H1 (cell line): ENCODE results near the gene FBN1. TPM values are rescaled to one million over a fixed set of nuclear protein-coding genes. Genes with fewer than 3 reads are reported as not detected.

Experiments used
- CTCF ChIA-PET: fragments of 300-600 bp; sonication (Branson Sonifier 250); formaldehyde crosslinking; loops from one replicate; lab custom pipeline; 2021; ENCODE audit not compliant: partially characterized antibody; lab: Charles Lee
- POLR2A ChIA-PET: fragments of 300-600 bp; sonication (Branson Sonifier 250); formaldehyde crosslinking; loops from one replicate; lab custom pipeline; 2021; ENCODE audit warnings: inconsistent platforms; ENCODE audit not compliant: partially characterized antibody; lab: Charles Lee
- DNase-seq, 2 experiments: peaks; one replicate each; pipeline versions ENCODE4 v3.0.0 to v3.0.0-alpha.2; 2010 to 2022; ENCODE audit warnings: low spot score in 2 of 2, low read depth in 1 of 2, mixed read lengths in 1 of 2
- FAIRE-seq: peaks from 2 replicates; lab custom pipeline; 2011; peaks lifted over from hg19 to GRCh38; lab: Jason Lieb, UNC
- H2AFZ ChIP-seq: 2 replicates; pipeline ENCODE4 v1.8.1; 2012; ENCODE audit warnings: low read length, inconsistent platforms
- H2AK5ac ChIP-seq: 2 replicates; pipeline ENCODE4 v1.6.1; 2013; ENCODE audit warnings: low read depth, low read length
- H2BK120ac ChIP-seq: replicated peaks from 2 replicates; pipeline ENCODE3; 2013; ENCODE audit warnings: low read depth, low read length, inconsistent platforms
- H2BK12ac ChIP-seq: 2 replicates; pipeline ENCODE4 v1.6.1; 2013; ENCODE audit warnings: low read depth, low read length
- H2BK15ac ChIP-seq: 2 replicates; pipeline ENCODE4 v1.6.1; 2013; ENCODE audit warnings: low read length
- H2BK20ac ChIP-seq: 2 replicates; pipeline ENCODE4 v1.6.1; 2013; ENCODE audit warnings: low read length
- H2BK5ac ChIP-seq: 2 replicates; pipeline ENCODE4 v1.6.1; 2013; ENCODE audit warnings: low read depth, low read length
- H3K14ac ChIP-seq: 2 replicates; pipeline ENCODE4 v1.6.1; 2013; ENCODE audit warnings: inconsistent platforms; ENCODE audit not compliant: insufficient read length
- H3K18ac ChIP-seq: 2 replicates; pipeline ENCODE4 v1.6.1; 2013; ENCODE audit warnings: low read length; ENCODE audit errors: extremely low read depth
- H3K23ac ChIP-seq: 2 replicates; pipeline ENCODE4 v1.6.1; 2013; ENCODE audit warnings: inconsistent platforms; ENCODE audit not compliant: insufficient read length
- H3K23me2 ChIP-seq: 2 replicates; pipeline ENCODE4 v1.6.1; 2013; ENCODE audit warnings: low read depth, low read length
- H3K27ac ChIP-seq: 2 replicates; pipeline ENCODE4 v1.6.1; 2011; ENCODE audit warnings: low read depth, low read length, inconsistent platforms
- H3K27me3 ChIP-seq, 4 experiments: replicated peaks in 1 of 4; 1 replicate in 1 of 4; 2 replicates in 3 of 4; pipeline versions ENCODE4 v1.6.1 to v1.8.1; 2011 to 2013; ENCODE audit warnings: low read length in 3 of 4, mild to moderate bottlenecking in 3 of 4, inconsistent platforms in 2 of 4, mixed read lengths in 2 of 4, moderate library complexity in 1 of 4; ENCODE audit not compliant: control insufficient read depth in 3 of 4, insufficient read depth in 3 of 4; ENCODE audit errors: extremely low read depth in 1 of 4
- H3K36me3 ChIP-seq, 4 experiments: 2 replicates each; pipeline versions ENCODE4 v1.6.1 to v1.8.1; 2011 to 2013; ENCODE audit warnings: mild to moderate bottlenecking in 4 of 4, low read length in 3 of 4, moderate library complexity in 2 of 4, control low read depth in 1 of 4, inconsistent platforms in 1 of 4; ENCODE audit not compliant: insufficient read depth in 4 of 4, control insufficient read depth in 2 of 4
- H3K4ac ChIP-seq: replicated peaks from 2 replicates; pipeline ENCODE3; 2013; ENCODE audit warnings: low read length, low read depth, mixed read lengths, inconsistent platforms; ENCODE audit not compliant: insufficient read length
- H3K4me1 ChIP-seq, 4 experiments: replicated peaks in 1 of 4; 1 replicate in 1 of 4; 2 replicates in 3 of 4; pipeline versions ENCODE4 v1.6.1 to v1.8.1; 2011 to 2013; ENCODE audit warnings: low read length in 3 of 4, inconsistent platforms in 2 of 4, mixed read lengths in 1 of 4; ENCODE audit not compliant: insufficient read depth in 4 of 4, control insufficient read depth in 3 of 4
- H3K4me2 ChIP-seq, 2 experiments: 2 replicates each; pipeline versions ENCODE4 v1.6.1 to v1.8.1; 2011 to 2013; ENCODE audit warnings: low read depth in 2 of 2, low read length in 2 of 2, control low read depth in 1 of 2, inconsistent platforms in 1 of 2, mild to moderate bottlenecking in 1 of 2; ENCODE audit not compliant: insufficient read depth in 1 of 2
- H3K4me3 ChIP-seq, 4 experiments: fragments of 200-600, 300-600 bp in 1 of 4; sonication (generic), shearing (Covaris generic), sonication (Bioruptor Twin) in 1 of 4; 2 replicates each; pipeline versions ENCODE4 v1.5.1 to v1.8.1; 2011 to 2016; ENCODE audit warnings: low read length in 4 of 4, low read depth in 3 of 4, control low read depth in 2 of 4, inconsistent platforms in 2 of 4, mild to moderate bottlenecking in 2 of 4, mixed read lengths in 1 of 4, moderate library complexity in 1 of 4; ENCODE audit not compliant: insufficient read depth in 2 of 4; ENCODE audit errors: extremely low read depth in 1 of 4
- H3K56ac ChIP-seq: replicated peaks from 2 replicates; pipeline ENCODE3; 2013; ENCODE audit warnings: low read depth, mild to moderate bottlenecking, mixed read lengths, low read length, inconsistent platforms; ENCODE audit not compliant: insufficient read length
- H3K79me1 ChIP-seq: 2 replicates; pipeline ENCODE4 v1.6.1; 2013; ENCODE audit warnings: low read depth, low read length, control low read depth
- H3K79me2 ChIP-seq, 2 experiments: 2 replicates each; pipeline versions ENCODE4 v1.6.1 to v1.8.1; 2012 to 2013; ENCODE audit warnings: low read length in 2 of 2, mild to moderate bottlenecking in 2 of 2, inconsistent platforms in 1 of 2; ENCODE audit not compliant: insufficient read depth in 2 of 2, control insufficient read depth in 1 of 2
- H3K9ac ChIP-seq, 4 experiments: replicated peaks in 1 of 4; 1 replicate in 1 of 4; 2 replicates in 3 of 4; pipeline versions ENCODE4 v1.6.1 to v1.8.1; 2011 to 2013; ENCODE audit warnings: low read depth in 3 of 4, low read length in 3 of 4, control low read depth in 2 of 4, mild to moderate bottlenecking in 2 of 4, moderate library complexity in 2 of 4, inconsistent platforms in 1 of 4; ENCODE audit errors: extremely low read depth in 1 of 4
- H3K9me3 ChIP-seq, 2 experiments: 2 replicates each; pipeline versions ENCODE4 v1.6.1 to v1.8.1; 2012 to 2013; ENCODE audit warnings: mild to moderate bottlenecking in 2 of 2, moderate library complexity in 2 of 2, control low read depth in 1 of 2, inconsistent platforms in 1 of 2, low read depth in 1 of 2, low read length in 1 of 2, mixed read lengths in 1 of 2; ENCODE audit not compliant: insufficient read depth in 2 of 2
- H4K20me1 ChIP-seq, 2 experiments: replicated peaks in 1 of 2; 2 replicates each; pipeline versions ENCODE3 to v1.8.1; 2011 to 2013; ENCODE audit warnings: inconsistent platforms in 2 of 2, low read length in 2 of 2, mild to moderate bottlenecking in 1 of 2; ENCODE audit not compliant: insufficient read depth in 2 of 2, control insufficient read depth in 1 of 2
- H4K5ac ChIP-seq: 2 replicates; pipeline ENCODE4 v1.6.1; 2013; ENCODE audit warnings: low read length, low read depth, mixed read lengths, inconsistent platforms; ENCODE audit not compliant: insufficient read length
- H4K8ac ChIP-seq: 2 replicates; pipeline ENCODE4 v1.8.0; 2013; ENCODE audit warnings: mild to moderate bottlenecking, moderate library complexity, low read length, inconsistent platforms; ENCODE audit not compliant: insufficient read depth; ENCODE audit errors: extremely low read depth
- H4K91ac ChIP-seq: replicated peaks from 2 replicates; pipeline ENCODE3; 2013; ENCODE audit warnings: low read length, mixed read lengths, inconsistent platforms; ENCODE audit not compliant: insufficient read length
- CBX8 ChIP-seq: fragments of 300-800, 300-1000 bp; sonication (generic); IDR thresholded peaks from 2 replicates; pipeline ENCODE4 v1.7.1; 2016; ENCODE audit warnings: low read depth, low read length, borderline replicate concordance
- CHD2 ChIP-seq: IDR thresholded peaks from 2 replicates; pipeline ENCODE4 v1.6.1; 2012; ENCODE audit warnings: low read length, improper control_type of control experiment
- JUND ChIP-seq: IDR thresholded peaks from 2 replicates; pipeline ENCODE4 v1.6.1; 2011; ENCODE audit warnings: mild to moderate bottlenecking, improper control_type of control experiment, low read length
- KDM4A ChIP-seq: IDR thresholded peaks from one replicate; pipeline ENCODE4 v1.7.1; 2012; ENCODE audit warnings: low read depth, mild to moderate bottlenecking, moderate library complexity, low read length, inconsistent platforms; ENCODE audit not compliant: severe bottlenecking
- NANOG ChIP-seq: IDR thresholded peaks from 2 replicates; pipeline ENCODE4 v1.6.1; 2011; ENCODE audit warnings: low read length, low read depth, mild to moderate bottlenecking, inconsistent platforms; ENCODE audit not compliant: insufficient read depth, poor library complexity, severe bottlenecking
- POLR2AphosphoS5 ChIP-seq: IDR thresholded peaks from 2 replicates; pipeline ENCODE4 v1.6.1; 2011; ENCODE audit warnings: low read depth, low read length
- SUZ12 ChIP-seq: fragments of 200-600 bp; sonication (generic); IDR thresholded peaks from 2 replicates; pipeline ENCODE4 v1.6.1; 2012; ENCODE audit warnings: mild to moderate bottlenecking, inconsistent platforms, low read length, moderate library complexity, mixed read lengths
- TAF1 ChIP-seq: IDR thresholded peaks from 2 replicates; pipeline ENCODE4 v1.6.1; 2011; ENCODE audit warnings: mild to moderate bottlenecking, low read depth, low read length
- TEAD4 ChIP-seq: IDR thresholded peaks from 2 replicates; pipeline ENCODE4 v1.6.1; 2012; ENCODE audit warnings: low read depth, low read length, inconsistent platforms, mixed read lengths
- WGBS, 2 experiments: shearing (Covaris generic) in 1 of 2; methylation state at CpG; one replicate each; pipeline versions ENCODE4 v1.1.6 to v1.1.7; 2013 to 2015; ENCODE audit warnings: low lambda C conversion rate in 2 of 2, mixed read lengths in 2 of 2, inconsistent platforms in 1 of 2, low coverage in 1 of 2, missing lambda C conversion rate in 1 of 2; ENCODE audit not compliant: insufficient replicate concordance in 2 of 2, insufficient coverage in 1 of 2, insufficient read length in 1 of 2; ENCODE audit errors: extremely low coverage in 1 of 2, missing lambda C conversion rate in 1 of 2; 5-methylcytosine and 5-hydroxymethylcytosine counted together
- polyA plus RNA-seq, 7 experiments: library from polyadenylated mRNA; depleted of rRNA in 3 of 7; stranded (reverse) in 5 of 7; unstranded in 2 of 7; fragments of >200 nt in 5 of 7; fragments of 200-250 nt in 2 of 7; gene quantifications; 1 replicate in 5 of 7; 2 replicates in 1 of 7; 4 replicates in 1 of 7; pipeline versions ENCODE4 v1.2.1 to v1.2.3, GENCODE V29; 2011 to 2013; ENCODE audit warnings: missing spikeins in 2 of 7, mixed read lengths in 2 of 7
- total RNA-seq: library from RNA; stranded (reverse); fragmentation: NEBNext Ultra II Directional; extraction: Animal tissue kit (Norgen Biotek cat#: 25700); gene quantifications from 2 replicates; pipeline ENCODE4 v1.2.1, GENCODE V29; 2021

FBN1 gene
- total and polyA plus RNA-seq, 2 of the 8 experiments (the other 6 are each of a cell fraction or from before 2014, with no cell fraction given): 3.0 to 4.0 TPM

DNA sequence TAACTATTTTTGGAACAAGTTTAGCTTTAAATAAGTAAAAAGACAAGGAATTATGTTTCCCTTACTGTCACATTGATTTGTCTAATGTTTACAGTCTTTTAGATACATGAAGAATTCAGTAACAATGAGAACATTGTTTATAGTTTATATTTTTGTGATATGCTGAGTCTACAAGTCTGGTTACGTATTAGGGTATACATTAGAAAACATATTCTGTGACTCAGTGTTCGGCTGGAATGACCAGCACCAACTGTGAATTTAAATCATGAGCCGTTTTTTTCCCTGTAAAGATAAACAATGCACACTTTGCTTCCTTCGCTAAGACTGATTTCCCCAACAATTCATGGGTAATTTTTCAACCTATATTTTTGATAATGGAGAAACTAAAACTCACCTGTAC is 182.8 kb downstream of the FBN1 start:
- TF ChIP-seq POLR2AphosphoS5: no peak
- no peak for TF ChIP-seq CHD2
- TF ChIP-seq SUZ12: no peak
- TF ChIP-seq CBX8: no peak
- TF ChIP-seq NANOG: no peak
- no peak for TF ChIP-seq KDM4A
- no peak for TF ChIP-seq TAF1
- TF ChIP-seq JUND: no peak
- TF ChIP-seq TEAD4: no peak
- H4K20me1 ChIP-seq: no peaks in the 10 kb centered on the region
- no peak overlapping the region for H2BK5ac ChIP-seq
- POLR2A ChIA-PET: no interaction called here
- no peak overlapping the region for H3K56ac ChIP-seq
- no peak overlapping the region for H2AFZ ChIP-seq
- H3K18ac ChIP-seq: no peak overlapping the region
- no peak overlapping the region for H2BK15ac ChIP-seq
- H3K27ac ChIP-seq: no peak overlapping the region
- H4K91ac ChIP-seq: no peak overlapping the region
- WGBS, 2 experiments: 92% methylated on average over 4 of the region's 4 CpGs; no CpG with 5 or more reads in 1 of the 2 experiments
- no peaks in the 10 kb centered on the region for H3K9me3 ChIP-seq
- no peaks in the 10 kb centered on the region for H3K79me2 ChIP-seq
- no peak overlapping the region for H4K8ac ChIP-seq
- H3K36me3 ChIP-seq: no peaks in the 10 kb centered on the region
- no peak overlapping the region for H3K4me2 ChIP-seq
- CTCF ChIA-PET: no interaction called here
- no peak overlapping the region for H3K9ac ChIP-seq
- H3K79me1 ChIP-seq: no peaks in the 10 kb centered on the region
- H2BK20ac ChIP-seq: no peak overlapping the region
- no peak overlapping the region for H4K5ac ChIP-seq
- no peak overlapping the region for H3K14ac ChIP-seq
- H3K23ac ChIP-seq: no peak overlapping the region
- H3K23me2 ChIP-seq: no peaks in the 10 kb centered on the region
- H3K27me3 ChIP-seq: no peaks in the 10 kb centered on the region
- no peak for DNase-seq
- H3K4me1 ChIP-seq: no peaks in the 10 kb centered on the region
- no peak overlapping the region for H2AK5ac ChIP-seq
- H3K4me3 ChIP-seq: no peak overlapping the region
- H3K4ac ChIP-seq: no peak overlapping the region
- FAIRE-seq: no peak
- H2BK120ac ChIP-seq: no peak overlapping the region
- H2BK12ac ChIP-seq: no peak overlapping the region
